NOMO-1 treated with DMSO at 0.1 percent for 48 hours (cell line): ENCODE measurements around the gene CNOT10.
"Not testable (repeated sequence)": the region's sequence is repeated elsewhere in the genome, so short reads cannot be mapped to it uniquely, and the experiment has no call there.

Experiments used
- DNase-seq: peaks from one replicate; lab custom pipeline; 2025; ENCODE audit not compliant: unreplicated experiment; lab: John Stamatoyannopoulos, UW

Gene CNOT10

DNA sequence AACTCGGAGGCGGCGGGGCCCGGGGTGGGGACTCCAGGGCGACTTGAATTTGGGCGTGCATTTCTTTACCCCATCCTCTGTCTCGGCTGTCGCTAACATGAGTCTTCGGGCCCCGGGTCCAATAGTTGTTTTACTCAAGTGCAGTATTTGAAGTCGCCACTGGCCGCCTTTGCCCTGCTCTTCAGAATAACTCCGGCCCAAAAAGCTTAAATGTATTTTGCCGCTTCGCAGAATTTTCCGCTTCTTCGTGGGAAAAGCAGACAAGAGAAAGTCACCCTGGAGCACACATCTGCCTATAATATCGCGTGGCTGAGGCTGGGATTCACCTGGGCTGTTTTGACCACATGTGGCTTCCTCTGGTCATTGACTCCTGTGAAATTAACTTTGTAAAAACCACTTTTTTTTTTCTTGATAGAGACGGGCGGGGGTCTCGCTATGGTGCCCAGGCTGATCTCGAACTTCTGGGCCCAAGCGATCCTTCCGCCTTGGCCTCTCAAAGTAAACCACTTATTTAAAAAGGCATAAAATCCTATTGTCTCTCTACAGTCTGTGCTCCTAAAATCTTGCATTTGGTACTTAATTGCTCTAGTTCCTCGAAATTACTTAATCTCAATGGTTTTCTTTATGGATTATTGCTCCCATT, 676 bp downstream of the CNOT10 start:
- DNase-seq: peak; percentile 42

DNA sequence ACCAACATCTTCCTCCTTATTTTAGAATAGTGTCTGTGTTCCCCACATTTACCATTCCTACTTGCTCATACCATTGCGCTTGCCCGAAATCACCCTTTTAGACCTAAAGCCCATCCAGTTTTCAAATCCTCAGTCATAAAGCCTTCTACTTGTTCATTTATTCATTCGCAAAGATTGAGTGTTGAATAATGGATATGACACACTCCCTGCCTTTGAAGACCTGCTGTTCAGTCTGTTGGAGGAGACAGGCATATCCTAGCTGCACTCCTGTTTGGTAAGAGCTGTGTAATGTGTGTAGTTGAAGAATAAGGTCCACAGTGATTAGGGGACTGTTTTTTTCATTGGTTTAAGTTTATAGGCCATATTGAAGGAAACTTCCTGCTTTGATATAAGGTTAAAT, 1.7 kb downstream of the CNOT10 start:
- no peak for DNase-seq

DNA sequence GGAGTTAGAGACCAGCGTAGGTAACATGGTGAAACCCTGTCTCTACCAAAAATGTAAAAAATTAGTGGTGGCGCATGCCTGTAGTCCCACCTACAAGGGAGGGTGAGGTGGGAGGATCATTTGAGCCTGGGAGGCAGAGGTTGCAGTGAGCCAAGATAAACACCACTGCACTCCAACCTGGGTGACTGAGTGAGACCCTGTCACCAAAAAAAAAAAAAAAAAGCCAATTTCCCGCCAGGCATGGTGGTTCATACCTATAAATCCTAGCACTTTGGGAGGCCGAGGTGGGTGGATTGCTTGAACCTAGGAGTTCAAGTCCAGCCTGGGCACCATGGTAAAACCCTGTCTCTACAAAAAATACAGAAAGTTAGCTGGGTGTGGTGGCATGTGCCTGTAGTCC, 6.9 kb downstream of the CNOT10 start:
- no peak for DNase-seq

DNA sequence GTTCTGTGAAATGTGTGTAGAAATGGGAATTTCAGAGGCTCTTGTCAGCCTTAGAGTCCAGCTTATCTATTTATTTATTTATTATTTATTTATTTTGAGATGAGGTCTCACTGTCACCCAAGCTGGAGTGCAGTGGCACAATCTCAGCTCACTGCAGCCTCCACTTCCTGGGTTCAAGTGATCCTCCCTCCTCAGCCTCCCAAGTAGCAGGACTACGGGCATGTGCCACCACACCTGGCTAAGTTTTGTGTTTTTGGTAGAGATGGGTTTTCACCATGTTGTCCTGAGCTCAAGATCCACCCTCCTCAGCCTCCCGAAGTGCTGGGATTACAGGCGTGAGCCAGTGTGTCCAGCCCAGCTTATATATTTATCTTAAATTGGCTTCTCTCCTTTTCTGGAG, 11.5 kb downstream of the CNOT10 start:
- no peak for DNase-seq

DNA sequence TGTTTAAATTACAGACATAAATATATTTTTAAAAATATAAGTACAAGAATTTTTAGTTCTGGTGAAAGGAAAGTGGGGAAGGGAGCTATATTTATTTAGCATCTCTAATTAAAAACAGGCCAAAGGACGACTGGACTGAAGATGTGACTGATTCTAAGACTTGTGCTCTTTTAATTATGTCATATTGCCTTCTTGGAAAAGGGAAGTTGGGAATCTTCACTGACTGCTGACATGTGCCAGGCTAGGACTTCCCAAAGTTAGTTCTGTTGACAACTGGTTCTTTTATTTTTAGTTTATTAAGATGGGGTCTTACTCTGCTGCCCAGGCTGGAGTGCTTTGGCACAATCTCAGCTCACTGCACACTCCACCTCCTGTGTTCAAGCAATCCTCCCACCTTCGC, 13.5 kb downstream of the CNOT10 start:
- no peak for DNase-seq

DNA sequence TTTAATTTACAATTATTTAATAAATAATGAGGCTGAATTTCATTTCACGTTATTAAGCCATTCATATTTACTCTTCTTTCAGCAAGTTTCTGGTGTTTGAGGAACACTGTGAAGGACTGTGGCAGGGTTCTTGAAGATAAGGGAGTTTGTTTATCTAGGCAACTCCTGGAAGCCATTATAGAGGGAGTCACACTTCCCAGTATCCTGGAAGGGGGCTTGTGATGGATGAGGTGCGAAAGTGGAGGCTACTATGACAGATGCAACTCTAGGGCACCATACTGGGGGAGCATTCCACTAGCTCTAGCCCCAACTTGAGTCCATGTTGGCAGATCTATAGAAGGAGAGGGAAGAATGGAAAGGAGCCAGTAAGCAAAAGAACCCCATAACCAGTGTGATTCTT, 14.4 kb downstream of the CNOT10 start:
- DNase-seq: no peak

DNA sequence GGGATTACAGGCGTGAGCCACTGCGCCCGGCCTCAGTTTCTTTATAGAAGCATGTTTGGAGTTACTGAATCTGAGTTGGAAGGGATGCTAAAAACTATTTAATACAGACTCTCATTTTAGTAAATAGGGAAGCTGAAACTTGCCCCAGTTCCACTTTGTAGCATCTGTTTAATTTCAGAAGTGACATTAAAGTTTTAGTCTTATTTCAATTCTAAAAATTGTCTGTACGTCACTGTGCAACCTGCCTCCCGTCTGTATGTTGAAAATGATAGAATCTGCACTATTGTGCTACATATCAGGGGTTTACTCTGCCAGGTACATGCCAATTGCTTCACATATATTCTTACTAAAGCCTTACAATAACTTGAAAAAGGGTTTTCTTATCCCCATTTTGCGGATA, 15.3 kb downstream of the CNOT10 start:
- no peak for DNase-seq

DNA sequence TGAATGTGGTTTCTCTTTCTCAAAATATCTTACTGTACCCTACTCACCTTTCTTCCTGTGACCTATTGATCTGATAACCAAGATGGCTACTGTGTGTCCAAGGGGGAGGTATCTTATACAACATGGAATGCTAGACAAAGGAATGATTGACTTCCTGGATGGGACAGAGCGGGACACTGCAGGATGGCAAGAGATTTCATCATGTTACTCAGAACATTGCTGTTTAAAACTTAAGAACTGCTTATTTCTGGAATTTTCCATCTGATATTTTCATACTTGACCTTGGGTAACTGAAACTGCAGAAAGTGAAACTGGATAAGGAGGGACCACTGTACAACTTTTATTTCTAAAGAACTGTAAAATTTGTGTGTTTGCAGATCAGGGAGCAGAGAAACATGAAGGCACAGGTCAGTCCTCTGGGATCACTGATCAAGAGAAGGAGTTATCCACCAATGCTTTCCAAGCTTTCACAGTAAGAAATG, 18.5 kb downstream of the CNOT10 start:
- no peak for DNase-seq

DNA sequence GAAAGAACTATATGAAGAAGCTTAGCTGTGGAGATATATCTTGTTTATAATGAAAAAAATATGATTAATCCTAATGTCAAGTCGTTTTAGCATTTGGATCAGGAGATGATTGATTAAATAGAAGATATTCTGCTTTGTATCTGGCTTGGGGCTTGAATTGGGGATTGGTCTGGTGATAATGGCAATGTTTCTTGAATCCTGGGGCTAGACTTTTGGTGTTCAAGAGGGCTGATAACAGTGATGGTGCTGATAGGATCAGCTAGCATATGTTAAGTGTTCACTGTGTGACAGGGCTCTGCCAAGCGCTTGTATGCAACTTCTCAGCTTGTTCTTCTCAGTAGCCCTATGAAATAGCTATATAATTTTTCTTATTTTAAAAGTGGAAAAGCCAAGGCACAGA, 20.2 kb downstream of the CNOT10 start:
- DNase-seq: no peak

DNA sequence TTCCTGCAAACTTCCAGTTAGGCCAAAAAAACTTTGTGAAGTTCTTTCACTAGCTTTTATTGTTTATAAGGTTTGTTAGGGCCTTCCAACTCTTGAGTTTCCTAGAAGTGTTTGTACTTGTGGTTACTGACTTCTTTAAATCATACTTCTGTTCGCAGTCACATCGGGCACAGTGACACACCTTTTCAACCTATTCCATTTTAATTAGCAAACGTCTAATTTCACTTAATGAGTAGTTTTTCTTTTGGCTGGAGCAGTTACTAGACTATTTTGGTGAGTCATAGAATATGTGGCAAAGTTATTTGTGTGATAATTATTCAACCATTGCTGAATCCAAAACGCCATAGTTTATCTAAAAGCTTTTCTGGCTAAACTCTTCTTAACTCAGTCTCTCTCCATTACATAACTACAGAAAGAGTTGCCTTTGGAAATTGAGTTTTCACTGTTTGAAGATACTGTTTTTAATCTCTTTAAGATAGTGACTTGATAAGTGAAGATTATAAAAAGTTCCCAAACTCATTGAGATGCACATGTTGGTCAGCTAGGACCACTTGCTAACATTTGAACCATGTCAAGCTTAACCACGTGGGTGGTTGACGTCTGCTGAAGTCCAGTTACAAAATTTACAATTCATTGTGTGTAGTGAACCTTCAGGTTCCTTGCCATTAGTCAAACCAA, 21.5 kb downstream of the CNOT10 start:
- no peak for DNase-seq

DNA sequence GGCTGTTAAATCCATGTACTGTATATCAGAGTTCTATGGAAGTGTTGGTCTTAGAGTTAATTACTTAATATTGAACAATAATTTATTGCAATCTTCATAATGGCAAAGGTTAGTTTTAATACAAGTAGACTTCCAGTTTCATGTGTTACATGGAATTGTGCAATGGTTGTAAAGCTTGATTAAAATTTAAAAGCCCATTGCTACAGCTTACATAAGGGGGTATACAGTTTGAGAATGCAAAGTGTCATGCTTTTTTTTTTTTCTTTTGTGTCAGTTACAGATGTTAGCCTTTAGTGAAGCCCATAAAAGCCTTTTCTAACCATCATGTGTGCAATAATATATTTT, 22.0 kb downstream of the CNOT10 start:
- DNase-seq: no peak

DNA sequence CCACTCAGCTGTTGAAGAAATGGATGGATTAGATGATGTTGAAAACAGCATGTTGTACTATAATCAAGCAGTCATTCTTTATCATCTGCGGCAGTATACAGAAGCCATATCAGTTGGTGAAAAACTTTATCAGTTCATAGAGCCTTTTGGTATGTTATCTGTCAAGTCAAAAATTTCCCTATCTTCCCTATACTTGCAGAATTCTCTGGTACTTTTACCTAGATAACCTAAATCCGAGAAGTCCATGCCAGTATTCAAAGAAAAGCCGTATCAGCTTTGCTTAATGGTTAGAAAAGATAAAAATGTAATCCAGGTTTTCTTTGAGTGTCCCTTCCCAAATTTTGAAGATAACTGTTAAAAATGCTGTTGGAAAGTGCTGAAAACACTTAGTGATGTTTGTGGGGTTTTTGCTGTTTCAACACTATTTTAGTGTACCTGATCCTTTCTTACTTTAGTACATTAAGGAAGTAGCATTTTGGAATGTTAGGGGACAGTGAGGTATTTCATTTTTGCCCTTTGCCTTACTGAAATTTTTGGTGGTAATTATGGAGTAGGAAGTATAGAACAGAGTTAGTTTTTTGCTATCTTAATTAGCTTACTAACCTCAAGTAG, 23.8 kb downstream of the CNOT10 start:
- no peak for DNase-seq

DNA sequence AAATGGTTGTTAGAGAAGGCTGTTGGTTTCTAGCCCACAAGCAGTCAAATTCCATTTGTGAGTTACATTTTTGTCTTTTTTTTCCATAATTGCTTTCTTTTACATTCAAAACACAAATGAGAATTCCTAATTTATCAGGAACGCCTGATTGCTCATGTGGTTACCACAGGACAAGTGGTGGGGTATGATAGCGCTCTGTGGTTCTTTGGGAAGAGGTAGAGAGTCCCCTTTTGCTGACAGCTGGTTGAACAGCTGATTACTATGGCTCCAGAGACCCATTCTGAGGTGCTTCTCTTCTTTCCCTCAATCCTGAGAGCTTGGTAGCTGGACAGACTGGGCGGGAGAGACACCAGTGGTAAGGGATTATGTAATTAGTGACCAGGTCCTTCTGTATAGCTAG, 24.4 kb downstream of the CNOT10 start:
- no peak for DNase-seq

DNA sequence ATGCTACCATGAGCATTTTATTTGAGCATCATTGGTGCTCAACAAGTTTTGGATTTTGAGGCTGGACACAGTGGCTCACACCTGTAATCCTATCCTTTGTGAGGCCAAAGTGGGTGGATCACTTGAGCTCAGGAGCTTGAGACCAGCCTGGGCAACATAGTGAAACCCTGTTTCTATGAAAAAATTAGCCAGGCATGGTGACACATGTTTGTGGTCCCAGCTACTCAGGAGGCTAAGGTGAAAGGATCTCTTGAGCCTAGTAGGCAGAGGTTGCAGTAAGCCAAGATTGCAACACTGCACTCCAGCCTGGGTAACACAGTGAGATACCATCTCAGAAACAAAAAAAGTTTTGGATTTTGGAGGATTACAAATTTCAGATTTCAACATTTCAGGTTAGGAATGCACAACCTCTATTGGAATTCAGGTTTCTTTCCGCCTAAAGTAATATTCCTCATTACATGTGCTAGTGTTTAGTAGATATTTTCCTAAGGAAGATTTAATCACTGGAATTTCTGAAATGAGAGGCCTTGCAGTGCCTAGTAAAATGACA, 27.6 kb downstream of the CNOT10 start:
- no peak for DNase-seq

DNA sequence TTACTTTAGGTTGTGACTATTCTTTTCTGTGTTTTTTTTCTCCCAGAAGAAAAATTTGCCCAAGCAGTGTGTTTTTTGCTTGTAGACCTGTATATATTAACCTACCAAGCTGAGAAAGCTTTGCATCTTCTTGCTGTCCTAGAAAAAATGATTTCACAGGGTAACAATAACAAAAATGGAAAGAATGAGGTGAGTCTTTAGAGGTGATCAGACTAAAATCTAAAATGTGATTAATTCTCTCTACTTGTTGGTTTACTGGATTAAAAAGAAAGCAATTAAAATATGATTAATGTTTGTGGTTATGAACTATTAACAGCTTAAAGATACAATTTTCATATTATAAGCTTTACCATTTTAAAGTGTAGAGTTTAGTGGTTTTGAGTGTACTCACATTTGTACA, 28.2 kb downstream of the CNOT10 start:
- no peak for DNase-seq

DNA sequence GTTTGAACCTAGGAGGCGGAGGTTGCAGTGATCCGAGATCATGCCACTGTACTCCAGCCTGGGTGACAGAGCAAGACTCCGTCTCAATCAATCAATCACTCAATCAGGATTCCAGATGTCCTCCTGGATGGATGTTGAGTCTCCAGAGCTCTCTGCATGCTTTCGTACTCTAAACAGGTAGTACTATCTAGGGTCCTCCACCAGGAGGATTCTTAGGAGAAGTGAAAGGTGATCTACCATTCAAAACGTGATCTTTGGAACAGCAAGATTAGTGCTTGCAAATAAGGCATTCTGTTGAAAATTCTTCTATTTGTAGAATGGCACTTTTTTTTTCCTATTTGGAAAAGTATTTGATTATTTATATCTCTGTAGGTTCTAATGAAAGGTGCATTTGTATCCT, 34.3 kb downstream of the CNOT10 start:
- no peak for DNase-seq

DNA sequence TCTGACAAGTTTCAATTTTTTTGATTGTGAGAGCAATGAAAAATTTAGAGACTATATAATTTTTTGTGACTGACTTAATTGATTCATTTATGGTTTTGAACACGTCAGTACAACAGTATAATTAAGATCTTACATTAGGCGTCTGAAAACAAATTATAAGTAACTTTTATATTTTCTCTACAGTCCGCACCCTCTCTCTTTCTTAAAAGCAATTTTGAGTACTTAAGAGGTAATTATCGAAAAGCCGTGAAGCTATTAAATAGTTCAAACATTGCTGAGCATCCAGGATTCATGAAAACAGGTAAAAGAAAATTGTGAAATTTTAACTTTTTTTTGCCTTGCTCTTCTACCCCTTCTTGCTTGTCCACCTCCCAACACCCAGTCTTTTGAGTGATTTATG, 34.9 kb downstream of the CNOT10 start:
- DNase-seq: no peak

DNA sequence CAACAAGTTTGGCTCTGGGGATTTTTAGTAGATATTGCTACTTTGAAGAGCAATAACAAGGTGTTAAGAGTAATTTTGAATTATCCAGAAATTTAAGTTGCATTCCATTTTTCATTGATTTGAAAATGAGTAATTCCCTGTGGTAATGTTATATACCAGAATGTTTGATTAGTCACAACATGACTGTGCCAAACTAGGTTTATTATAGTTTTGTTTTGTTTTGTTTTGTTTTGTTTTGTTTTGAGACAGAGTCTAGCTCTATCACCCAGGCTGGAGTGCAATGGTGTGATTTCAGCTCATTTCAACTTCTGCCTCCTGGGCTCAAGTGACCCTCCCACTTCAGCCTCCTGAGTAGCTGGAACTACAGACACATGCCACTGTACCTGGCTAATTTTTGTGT, 40.7 kb downstream of the CNOT10 start:
- no peak for DNase-seq

DNA sequence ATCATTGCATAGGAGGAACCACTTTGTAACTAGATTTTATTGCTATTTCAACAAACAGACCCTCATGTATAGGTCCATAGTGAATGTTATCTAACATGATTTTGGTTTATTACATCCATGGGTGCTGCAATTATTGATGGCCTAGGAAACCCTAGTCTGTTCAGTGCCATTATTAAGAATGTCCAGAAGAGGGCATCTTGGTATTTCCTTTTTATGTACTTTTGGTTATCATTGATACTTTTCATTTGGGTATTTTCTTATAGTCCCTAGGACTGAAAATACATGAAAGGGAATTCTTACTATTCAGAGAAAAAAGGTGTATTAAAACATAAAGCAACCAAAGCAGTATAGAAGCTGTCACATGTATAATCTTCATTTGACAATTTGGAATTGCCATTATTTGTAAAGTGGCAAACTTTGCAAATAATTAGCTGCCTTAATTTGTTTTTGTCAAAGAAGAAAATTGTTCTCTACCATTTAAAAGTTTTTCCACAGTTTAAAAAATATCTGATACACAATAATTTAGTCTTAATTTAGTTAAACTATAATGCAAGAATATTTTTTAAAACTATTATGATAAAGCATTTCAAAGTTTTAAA, 48.7 kb downstream of the CNOT10 start:
- DNase-seq: peak; percentile 32

DNA sequence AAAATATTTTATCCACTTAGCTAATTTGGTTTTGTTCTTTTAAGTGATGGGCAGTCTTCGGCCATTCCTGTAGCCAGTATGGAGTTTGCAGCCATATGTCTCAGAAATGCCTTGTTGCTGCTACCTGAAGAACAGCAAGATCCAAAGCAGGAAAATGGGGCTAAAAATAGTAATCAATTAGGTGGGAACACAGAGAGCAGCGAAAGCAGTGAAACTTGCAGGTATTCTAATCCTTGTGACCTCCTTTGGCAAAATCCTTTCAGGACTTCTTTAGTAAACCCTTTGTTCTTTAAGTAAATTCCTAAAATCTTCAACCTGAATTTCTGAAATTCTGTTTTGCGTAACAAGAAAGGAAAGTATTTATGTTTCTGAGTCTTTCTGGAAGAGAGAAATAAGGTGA, 49.8 kb downstream of the CNOT10 start:
- DNase-seq: no peak

DNA sequence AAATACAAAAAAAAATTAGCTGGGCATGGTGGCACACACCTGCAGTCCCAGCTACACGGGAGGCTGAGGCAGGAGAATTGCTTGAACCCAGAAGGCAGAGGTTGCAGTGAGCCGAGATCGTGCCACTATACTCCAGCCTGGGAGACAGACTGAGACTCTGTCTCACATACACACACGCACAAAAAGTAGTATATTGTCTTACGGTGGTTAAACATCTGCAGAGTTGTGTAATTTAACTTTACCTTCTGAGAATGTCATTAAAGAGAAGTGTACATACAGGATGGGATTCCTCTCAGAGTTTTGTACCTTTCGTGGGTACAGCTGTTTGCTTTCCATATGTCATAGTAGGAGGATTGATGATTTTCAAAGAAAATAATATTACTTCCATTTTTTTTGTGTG, 58.5 kb downstream of the CNOT10 start:
- DNase-seq: not testable (repeated sequence)

DNA sequence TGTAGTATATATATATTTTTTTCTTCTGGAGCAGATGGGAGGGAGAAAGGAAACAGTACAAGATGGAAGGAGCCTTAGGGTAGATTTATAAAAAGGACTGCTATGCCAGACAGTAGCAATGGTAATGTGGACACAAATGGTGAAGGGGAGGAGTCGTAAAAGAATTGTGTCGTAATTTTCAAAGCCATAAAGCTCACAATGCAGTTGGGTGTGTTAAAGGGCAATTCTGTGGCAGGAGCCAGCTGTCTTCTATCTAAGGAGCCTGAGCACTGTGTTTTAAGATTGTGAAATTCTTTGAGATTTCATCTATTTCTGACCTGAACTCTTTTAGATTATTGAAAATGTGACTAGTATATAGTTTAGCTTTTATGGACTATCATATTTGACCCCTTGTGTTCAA, 58.9 kb downstream of the CNOT10 start:
- DNase-seq: peak; percentile 72
